H1 (cell line): ENCODE data around the gene CKS1B.

Experiments
- CEBPB ChIP-seq: IDR thresholded peaks from 2 replicates; pipeline ENCODE4 v1.6.1; 2012; ENCODE audit warnings: low read depth, low read length
- CHD2 ChIP-seq: IDR thresholded peaks from 2 replicates; pipeline ENCODE4 v1.6.1; 2012; ENCODE audit warnings: low read length, improper control_type of control experiment
- CTCF ChIP-seq, 3 experiments: IDR thresholded peaks; 1 replicate in 2 of 3; 2 replicates in 1 of 3; pipeline versions ENCODE4 v1.5.1 to v1.6.1; 2011; ENCODE audit warnings: low read length in 3 of 3, mild to moderate bottlenecking in 3 of 3, inconsistent platforms in 2 of 3, low read depth in 1 of 3, moderate library complexity in 1 of 3; ENCODE audit not compliant: insufficient read depth in 1 of 3; ENCODE audit errors: control extremely low read depth in 1 of 3
- EGR1 ChIP-seq: IDR thresholded peaks from 2 replicates; pipeline ENCODE4 v1.6.1; 2011; ENCODE audit warnings: low read depth, low read length, borderline replicate concordance
- EP300 ChIP-seq, 2 experiments: IDR thresholded peaks; 1 replicate in 1 of 2; 2 replicates in 1 of 2; pipeline ENCODE4 v1.6.1; 2011 to 2012; ENCODE audit warnings: low read depth in 2 of 2, low read length in 2 of 2, mild to moderate bottlenecking in 2 of 2, borderline replicate concordance in 1 of 2, inconsistent platforms in 1 of 2, moderate library complexity in 1 of 2
- KDM1A ChIP-seq: fragments of 200-600, 300-600 bp; sonication (generic); IDR thresholded peaks from 2 replicates; pipeline ENCODE4 v1.7.1; 2016; ENCODE audit warnings: mild to moderate bottlenecking, low read length, borderline replicate concordance
- POLR2A ChIP-seq, 2 experiments: IDR thresholded peaks; 1 replicate in 1 of 2; 2 replicates in 1 of 2; pipeline ENCODE4 v1.6.1; 2011; ENCODE audit warnings: low read depth in 2 of 2, low read length in 2 of 2, mild to moderate bottlenecking in 2 of 2; ENCODE audit errors: control extremely low read depth in 1 of 2
- SUZ12 ChIP-seq: fragments of 200-600 bp; sonication (generic); IDR thresholded peaks from 2 replicates; pipeline ENCODE4 v1.6.1; 2012; ENCODE audit warnings: mild to moderate bottlenecking, inconsistent platforms, low read length, moderate library complexity, mixed read lengths
- TAF1 ChIP-seq: IDR thresholded peaks from 2 replicates; pipeline ENCODE4 v1.6.1; 2011; ENCODE audit warnings: mild to moderate bottlenecking, low read depth, low read length

GRCh38 chr1:154945160-154945961 lies 29.1 kb upstream of the CKS1B start:
- TF ChIP-seq SUZ12 (no peak), CTCF (IDR thresholded peaks at IDR 0.05; ENCODE audit: control extremely low read depth in 1 of 3, insufficient read depth in 1 of 3, low read depth in 1 of 3, low read length in 3 of 3) (no peak), KDM1A (no peak), EGR1 (no peak), EP300 (IDR thresholded peaks at IDR 0.05; ENCODE audit: borderline replicate concordance in 1 of 2, low read depth in 2 of 2, low read length in 2 of 2) (no peak), CEBPB (no peak), TAF1 (no peak), POLR2A (IDR thresholded peaks at IDR 0.05; ENCODE audit: control extremely low read depth in 1 of 2, low read depth in 2 of 2, low read length in 2 of 2) (no peak), CHD2 (no peak)
